ENCODE results near the gene ADD3. TPM values are rescaled to one million over a fixed set of nuclear protein-coding genes. Genes with fewer than 3 reads are reported as not detected.

The ADD3 gene
- total RNA-seq, 1 donor from 2014 or later = 317 TPM

DNA sequence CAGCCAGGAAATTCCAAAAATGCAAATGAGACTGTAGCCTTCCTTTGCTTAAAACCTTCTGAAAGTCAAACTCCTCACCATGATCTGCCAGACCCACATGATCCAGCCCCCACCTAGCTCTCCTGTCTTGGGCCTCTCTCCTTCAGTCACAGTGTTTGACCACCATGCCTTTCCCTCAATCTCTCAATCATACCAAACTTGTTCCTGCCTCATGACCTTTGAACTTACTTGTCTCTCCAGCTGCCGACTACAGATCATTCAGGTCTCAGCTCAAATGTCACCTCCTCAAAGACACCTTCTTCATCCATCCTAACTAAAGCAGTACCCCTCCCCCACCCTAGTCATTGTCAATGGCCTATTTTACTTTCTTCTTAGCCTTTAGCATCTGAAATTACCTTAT is 9.3 kb upstream of the ADD3 start:
- DNase-seq (ENCODE audit: low read depth in 2 of 2) = no peak

DNA sequence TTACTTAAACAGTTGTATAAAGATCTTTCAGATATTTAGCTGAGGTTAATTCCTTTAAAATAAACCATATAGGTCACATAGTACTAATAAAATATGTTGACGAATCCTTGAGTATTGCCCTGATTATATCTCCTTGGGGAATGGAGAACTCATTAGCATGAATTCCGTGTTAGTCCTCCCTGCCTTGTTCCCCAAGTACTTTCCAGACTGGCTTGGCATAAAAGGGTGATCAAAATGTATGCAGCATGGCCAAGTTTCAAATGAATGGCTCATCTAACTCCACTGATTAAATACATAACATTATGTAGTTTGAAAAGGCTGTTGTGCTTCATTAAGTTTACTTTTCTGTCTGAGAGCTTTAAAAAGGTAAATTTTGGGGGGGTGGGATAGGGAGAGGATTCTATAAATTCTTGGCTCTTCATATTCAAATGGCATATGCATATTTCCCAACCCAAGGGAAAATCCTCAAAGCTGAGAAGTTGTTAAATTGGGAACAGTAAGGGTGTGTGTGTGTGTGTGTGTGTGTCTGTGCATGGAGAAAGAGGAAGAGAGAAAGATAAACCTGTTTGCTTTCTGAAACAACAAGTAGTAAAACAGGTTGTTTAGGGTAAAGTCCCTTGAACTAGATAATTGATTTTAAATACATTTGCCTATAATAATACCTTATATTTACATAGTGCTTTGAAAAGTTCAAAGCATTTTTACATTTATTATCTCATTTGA is 4.8 kb upstream of the ADD3 start:
- no peak for DNase-seq (ENCODE audit: low read depth in 2 of 2)

DNA sequence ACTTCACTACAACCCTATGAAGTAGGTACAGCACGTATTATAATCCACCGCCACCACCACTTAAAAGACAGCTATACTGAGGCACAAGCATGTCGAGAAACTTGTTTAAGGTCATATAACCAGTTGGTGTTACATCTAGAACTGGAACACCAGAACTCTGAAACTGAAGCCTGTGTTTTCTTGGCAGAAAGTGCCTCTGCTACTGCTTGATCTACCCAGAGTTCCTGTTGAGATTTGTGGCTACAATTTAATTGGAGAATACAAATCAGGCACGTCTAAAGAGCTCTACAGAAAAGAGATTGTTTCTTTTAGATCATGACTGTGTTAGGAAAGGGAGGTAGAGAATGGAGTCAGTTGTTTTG is 4.3 kb upstream of the ADD3 start:
- no peak for DNase-seq (ENCODE audit: low read depth in 2 of 2)

DNA sequence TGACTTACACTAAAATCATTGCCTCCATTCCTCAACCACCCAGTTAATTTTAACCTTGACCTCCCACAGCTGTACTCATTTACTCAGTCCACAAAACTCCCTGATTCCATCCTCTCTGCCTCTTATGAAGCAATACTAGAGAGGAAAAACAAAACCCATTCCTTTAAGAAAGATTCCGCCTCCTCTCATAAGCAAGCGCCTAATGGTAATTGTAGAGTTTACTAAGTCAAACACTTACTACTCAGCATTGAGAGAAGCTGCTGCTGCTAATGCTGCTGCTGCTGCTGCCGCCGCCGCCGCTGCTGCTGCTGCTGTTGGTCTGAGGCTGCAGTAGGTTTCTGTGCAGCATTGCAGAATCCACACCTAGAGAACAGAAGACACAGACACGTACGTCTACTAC is 2.1 kb upstream of the ADD3 start:
- peak; percentile 5 to 36 for DNase-seq (ENCODE audit: low read depth in 2 of 2)

DNA sequence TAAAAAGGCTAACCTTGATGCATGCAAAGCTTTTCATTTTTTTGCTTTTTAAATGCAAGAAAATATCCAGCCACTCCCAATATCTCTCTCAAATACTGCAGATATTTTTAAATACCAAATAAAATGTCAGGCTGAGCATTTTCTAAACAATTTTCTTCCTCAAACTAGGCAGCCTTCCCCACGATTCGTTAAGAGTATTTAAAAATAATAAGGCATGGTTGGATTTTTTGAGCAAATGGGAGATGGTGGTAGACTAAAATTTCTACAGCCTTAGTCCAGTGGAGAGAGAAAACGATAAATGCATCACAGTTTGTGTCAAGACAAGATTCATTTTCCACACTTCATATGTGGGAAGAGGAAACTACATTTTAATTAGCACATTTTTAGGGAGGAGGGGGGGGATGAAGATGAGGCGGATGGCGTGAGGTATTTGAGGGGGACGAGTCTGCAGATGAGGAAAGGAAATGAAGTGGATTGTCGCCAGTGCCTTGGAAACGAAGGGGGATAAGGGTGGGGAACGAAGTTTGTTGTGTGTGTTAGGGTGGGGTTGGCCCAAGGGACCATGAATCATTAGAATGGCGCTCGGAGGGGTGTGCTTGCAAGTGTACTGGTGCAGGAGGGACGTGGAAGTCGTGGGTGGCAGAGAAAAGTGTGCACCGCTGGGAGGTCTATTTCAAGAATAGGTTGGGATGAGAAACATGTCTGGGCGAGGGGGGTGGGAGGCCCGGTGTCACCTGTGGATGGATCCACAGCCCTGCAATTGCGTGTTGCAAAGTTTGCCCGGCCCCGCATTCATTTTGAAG is 1.2 kb upstream of the ADD3 start:
- peak in 1 of 2 donors; percentile 9 for DNase-seq (ENCODE audit: low read depth in 2 of 2)

DNA sequence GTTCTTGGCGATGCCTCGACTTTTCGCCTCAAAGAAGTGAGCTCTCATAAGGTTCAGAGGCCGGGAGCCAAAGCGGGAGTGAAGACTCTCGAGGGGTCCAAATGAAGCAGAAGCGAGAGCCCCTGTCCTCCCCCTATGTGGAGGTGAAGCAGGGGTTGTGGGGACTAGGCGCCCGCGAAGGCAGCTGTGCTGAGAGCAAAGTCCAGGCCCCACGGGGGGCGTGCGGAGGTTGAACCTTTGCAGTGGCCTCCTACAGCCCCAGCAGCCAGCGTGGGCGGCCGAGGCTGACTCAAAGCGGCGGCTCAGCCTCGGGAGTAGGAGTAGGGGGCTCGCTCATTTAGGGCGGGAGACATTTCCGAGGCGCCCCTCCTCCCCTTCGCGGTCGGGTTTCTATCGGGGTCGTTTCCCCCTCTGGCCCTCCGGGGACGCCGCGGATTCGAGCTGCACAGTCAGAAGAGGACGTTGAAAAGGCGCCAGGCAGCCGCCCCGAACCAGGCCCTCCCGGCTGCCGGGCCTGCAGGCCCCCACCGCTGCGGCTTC is 553 bp upstream of the ADD3 start:
- no peak for DNase-seq (ENCODE audit: low read depth in 2 of 2)

DNA sequence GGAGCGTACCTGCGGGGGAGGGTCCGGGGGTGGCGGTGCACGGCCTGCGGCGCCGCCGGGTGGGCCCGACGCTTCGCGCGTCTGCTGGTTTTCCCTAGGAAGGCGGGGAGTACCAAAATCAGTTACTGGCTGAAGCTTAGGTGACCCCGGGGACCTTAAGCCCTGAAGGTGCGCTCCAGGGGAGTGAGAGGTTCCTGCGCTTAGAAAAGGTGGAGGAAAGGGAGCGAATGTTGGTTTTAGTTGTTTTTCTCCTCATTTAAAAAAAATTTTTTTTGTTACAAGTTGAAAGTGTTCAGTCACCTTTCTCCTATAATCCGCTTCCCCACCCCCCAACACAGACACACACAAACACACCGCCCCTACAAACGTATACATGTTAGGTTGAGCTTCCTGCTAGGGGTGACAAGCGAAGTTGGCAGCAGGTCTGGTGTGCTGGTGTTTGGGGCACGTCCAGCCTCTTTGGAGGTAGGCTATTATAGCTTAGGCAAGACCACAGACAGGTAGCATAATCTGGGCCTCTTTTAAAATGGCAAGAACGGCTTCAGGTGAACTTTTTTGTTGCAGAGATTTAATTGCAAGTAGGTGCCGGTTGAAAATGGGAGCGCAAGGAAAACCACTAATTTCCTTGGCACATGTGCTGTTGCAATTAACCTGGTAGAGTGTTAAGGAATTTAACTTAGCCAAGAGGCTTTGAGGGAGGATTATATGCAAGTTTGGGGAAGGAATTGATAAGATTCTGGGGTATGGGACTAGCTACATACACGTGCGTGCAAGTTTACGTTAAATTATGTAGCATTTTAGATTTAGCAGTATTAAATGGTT is 945 bp downstream of the ADD3 start:
- DNase-seq (ENCODE audit: low read depth in 2 of 2) = peak; percentile 9 to 74

DNA sequence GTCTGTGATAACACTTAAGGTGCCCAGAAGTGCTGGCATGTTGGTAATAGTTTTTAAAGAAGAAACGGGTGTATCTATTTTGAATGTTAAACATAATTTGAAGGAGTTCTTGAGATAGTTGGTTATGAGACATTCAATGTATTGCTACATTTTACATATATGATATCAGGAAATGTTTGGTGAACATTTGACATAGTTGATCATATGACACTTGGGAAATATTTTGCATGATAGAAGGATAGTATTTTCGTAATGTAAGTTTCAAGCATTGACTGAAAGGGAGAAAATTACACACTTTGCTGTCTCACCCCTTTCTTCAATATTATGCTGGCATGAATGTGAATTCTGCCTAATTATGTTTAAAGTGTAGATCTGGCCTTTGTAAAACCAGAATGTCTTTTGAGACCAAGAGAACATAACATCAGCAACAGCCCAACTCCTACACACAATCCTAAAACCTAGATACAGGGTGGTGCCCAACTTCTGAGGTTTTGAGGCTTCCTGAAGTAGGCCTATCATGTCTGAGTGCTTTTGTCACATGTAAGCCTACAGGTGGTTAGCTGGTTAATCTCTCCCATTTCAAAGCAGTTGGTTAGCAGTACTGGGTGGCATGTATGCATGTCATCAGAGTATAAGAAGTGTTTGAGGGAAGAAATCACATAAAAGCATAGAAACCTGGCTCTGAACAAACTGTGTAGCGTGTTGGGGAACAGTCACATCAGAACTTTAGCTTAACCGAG is 2.1 kb downstream of the ADD3 start:
- DNase-seq (ENCODE audit: low read depth in 2 of 2) = peak in 1 of 2 donors; percentile 10

DNA sequence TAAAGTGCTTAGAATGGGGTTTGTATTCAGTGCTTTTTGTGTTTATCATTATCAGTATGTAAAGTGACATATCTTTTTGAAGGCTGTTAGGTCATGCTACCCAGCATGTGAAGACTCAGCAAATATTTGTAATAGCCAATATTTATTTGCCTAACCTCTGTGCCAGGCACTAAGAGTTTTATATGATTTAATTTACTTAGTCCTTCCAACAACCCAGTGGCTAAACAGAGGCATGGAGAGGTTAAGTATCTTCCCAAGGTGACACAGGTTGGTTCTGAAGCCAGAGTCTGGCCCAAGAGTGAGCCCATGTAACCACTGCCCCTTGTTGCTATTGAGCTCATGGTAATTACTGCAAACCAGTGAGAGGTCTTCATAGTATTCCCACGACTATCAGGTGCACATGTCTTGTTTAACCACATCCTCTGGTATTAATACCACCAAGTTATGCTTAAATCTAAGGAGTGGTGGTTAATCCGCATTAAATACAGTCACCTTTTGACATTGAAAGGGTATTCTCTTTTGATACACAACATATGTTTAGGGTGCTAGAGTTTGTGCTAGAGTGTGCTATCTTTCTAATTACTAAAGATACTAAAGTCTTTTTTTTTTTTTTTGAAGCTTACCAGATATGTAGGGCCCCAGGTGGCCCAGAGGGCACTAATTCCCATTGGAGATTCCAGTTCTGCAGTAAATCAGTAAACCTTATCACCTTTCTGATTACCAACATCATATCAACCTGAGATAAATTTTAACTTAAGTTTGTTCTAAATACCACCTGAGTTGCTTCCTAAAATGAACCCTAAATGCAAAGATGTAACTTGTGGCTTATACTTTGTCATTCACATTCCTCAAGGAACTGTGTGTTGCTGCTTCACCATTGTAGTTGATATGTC is 2.9 kb downstream of the ADD3 start:
- no peak for DNase-seq (ENCODE audit: low read depth in 2 of 2)

DNA sequence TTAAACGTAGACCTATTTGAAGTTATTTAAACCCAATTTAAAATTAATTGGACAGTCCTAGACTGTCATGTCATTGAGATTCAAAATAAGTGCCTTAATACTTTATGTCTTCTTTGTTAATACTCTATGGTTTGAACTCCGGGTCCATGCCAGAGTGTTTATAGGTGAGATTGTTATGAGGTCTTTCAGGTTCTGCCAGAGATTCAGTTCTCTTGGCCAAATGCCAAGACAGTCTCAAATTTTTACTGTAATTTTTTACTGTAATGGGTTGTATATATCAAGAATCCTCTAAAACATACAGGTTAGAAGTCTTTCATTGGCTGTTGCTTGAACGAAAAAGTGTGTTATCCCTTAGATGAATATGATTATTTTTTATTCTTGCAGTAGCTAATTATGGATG is 3.9 kb downstream of the ADD3 start:
- DNase-seq (ENCODE audit: low read depth in 2 of 2) = peak in 1 of 2 donors; percentile 39

DNA sequence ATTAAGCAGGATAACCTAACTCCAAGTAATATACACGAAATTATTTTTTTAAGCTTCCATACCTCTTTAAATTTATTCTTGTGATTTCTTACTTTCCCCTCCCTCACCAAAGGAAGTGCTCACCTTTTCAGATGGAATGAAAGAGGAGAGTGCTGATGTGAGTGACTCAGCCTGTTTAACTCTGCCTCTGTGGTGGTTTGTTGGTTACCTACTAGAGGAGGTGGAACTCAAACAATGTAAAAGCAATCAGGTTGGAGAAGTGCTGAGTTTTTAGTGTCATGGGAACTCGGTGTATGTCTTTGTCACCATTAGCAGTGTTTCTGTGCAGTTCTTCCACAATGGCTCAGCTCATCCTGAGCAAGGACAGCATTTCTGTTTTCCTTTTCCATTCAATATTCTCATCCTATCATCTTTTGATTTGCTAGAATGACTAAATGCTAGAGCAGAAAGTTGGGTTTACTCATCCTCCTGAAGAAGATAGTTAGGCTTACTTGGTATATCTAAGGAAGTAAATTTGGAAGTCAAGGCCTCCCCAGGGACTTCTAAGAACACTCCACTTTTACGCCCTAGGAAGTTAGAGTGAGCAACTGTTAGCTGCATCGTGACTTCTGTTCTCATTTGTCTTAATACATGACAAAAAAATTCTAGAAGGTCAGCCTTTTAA is 6.0 kb downstream of the ADD3 start:
- no peak for DNase-seq (ENCODE audit: low read depth in 2 of 2)

DNA sequence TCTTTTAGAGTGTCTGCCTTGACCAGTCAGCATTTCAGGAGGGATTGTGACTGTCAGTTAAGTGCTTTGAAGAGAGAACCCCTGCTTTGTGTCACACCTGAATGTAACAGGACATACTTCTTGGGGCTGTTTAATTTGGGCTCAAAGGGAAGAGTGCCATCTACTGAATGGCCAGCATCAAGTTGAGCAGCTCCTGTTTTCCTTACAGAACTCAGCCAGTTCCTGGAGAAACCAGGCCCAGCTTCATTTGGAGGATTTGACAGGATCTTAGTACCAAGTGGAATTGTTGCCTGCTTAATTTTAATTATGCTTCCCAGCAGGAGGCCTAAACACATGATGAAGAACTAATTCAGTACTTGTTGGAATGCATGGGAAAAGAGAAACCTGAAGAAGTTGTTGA is 8.3 kb downstream of the ADD3 start:
- peak; percentile 34 to 37 for DNase-seq (ENCODE audit: low read depth in 2 of 2)

DNA sequence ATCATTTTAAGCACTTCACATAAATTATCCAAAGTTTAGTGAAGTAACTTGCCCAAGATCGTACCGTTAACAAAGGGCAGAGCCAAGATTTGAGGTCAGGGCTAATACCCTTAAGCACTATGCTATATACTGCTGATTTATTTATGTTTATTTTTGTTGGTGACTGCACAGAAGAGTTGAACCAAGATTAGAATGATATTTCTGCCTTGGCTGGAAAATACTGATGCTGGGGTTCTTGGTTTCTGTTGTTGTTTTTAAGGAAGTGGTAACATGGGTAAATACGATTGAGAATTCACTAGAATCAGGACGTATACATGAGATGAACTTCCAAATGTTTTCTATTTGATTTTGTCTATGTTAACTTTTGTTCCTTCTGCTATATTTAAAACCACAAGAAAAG is 9.3 kb downstream of the ADD3 start:
- no peak for DNase-seq (ENCODE audit: low read depth in 2 of 2)

DNA sequence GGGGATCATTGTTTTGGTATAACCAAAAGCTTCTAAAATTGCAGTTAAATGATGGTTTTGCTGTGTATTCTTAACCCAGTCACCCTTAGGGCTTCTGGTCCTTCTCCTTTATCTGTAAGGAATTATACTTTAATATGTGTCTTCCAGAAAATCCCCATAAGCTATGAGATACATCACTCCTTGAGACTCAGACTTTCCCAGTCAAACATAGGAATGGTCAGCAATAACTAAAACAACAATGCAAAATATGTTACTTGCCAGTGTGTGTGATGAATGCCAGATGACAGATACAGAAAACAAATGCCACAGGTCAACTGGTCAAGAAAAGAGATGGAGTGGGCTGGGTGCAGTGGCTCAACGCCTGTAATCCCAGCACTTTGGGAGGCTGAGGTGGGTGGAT is 10.1 kb downstream of the ADD3 start:
- DNase-seq (ENCODE audit: low read depth in 2 of 2) = no peak

DNA sequence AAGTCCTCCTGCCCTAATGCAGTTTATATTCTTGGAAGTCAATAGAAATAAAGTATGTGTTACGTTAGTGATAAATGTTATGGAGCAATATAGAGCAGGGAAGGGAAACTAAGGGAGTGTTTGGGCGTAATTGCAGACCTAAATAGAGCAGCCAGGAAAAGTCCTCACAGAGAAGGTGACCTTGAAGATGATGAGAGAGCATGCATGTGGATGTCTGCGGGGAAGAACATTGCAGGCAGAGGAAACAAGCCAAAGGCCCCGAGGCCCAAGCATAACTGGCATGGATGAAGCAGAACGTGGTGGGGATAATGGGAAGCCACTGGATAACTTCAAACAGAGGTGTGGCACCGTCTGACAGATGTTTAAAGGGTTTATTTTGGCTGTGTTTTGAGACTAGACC is 12.5 kb downstream of the ADD3 start:
- DNase-seq (ENCODE audit: low read depth in 2 of 2) = no peak

DNA sequence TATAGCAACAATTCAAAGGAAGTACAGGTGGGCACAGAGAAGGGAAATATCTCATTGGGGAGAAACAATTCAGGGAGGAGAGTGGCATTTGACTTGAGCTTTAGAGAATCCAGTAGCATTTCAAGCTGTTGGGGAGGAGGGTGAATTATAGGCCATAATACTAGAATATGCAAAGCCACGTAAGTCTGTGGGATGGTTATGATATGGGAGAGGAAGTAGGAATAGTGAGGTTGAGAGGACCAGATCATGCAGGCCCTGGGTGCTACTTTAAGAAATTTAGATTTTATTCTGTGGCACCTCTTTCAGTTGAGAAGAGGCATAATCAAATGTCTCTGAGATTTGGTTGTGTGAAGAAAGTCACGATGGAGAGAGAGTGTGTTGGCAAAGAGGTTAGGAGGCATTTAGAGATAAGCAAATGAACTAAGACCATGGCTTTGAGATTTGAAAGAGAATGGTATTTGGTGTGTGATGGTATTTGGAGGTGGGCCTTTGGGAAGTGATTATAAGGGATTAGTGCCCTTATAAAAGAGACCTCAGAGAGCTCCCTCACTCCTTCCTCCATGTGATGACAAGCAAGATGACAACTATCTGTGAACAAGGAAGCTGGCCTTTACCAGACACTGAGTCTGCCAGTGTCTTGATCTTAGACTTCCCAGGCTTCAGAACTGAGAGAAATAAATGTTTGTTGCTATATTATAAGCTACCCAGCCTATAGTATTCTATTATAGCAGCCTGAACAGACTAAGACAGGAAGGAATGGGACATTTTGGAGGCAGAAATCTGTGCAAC is 15.1 kb downstream of the ADD3 start:
- DNase-seq (ENCODE audit: low read depth in 2 of 2) = no peak

DNA sequence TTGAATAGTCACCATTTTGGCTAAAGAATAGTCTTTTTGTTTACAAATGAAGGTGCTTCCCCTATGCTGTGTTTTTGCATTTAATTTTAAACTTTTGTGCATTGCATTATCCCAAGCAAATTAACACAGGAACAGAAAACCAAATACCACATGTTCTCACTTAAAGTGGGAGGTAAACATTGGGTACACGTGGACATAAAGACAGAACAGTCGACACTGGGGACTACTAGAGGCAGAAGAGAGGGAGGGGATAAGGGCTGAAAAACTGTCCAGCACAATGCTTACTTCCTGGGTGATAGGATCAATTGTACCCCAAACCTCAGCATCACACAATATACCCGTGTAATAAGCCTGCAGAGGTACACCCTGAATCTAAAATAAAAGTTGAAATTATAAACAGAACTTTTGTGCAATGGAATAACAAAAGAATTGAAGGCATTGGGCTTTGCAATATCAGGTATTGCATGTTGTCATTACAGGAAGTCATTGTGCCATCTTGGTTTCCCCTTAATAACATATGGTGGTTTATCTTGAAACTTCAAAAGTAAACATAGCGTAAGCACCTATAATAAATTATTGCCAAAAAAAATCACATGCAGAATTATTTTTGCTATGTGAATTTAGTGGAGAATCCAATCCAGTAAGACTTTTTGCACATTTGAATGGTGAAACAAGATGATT is 16.1 kb downstream of the ADD3 start:
- no peak for DNase-seq (ENCODE audit: low read depth in 2 of 2)

DNA sequence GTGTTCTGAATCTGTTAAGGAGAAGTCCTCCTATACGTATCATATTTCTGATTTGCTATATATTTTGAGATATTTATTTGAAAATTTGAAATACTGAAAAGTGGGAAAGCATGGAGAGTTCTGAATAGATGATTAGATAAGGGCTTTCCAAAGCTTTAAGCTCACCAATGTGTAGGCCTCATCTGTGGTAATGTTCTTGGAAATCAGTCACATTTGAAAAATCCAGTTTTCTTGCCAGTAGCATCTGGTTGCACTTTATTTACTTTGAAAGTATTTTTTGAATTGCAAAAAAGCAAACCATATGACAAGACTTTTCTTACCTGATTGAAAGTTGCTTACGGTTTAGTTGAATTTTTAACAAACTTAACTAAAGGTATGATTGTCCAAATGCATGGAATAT is 21.7 kb downstream of the ADD3 start:
- DNase-seq (ENCODE audit: low read depth in 2 of 2) = no peak

Measured in lung microvascular endothelial cell (primary cell).